ENCODE data around the gene PAM16. TPM values are rescaled to one million over a fixed set of nuclear protein-coding genes. Genes with fewer than 3 reads are reported as not detected.

Gene PAM16
- total RNA-seq, 5 donors from 2014 or later (not counting 1 experiment from before 2014, with no cell fraction given), result 41.2 to 53.7 (median 47.4) TPM

DNA sequence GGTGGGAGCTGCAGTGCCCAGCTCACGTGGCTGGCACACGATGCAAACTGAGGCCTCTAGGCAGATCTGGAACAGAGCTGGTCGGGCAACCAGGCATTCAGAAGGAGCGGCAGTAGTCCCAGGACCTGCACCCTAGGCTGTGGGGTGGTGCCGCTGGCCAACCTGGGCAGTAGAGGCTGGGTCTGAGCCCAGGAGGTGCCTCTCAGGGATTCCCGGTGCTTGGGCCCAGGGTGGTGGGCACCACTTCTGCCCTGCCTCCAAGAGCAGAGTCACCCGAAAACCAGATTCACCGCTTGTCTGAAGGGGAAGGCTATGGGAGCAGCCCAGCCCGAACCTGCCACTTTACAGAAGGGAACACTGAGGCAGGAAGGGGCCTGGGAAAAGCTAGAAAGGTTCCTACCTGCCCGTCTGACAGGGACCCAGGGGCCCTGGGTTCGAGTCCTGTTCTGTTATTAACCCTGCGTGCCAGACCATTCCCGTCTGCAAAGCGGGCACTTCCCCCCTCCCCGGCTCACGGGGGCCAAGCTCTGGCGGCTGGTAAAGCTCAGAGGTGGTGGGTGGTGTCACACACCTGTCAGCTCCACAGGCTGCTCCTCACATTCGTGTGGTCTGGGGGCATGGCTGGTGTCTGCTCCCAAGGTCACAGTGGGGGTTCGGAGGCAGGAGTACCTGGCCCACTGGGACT lies 18.4 kb downstream of the PAM16 start:
- CTCF ChIA-PET, result interaction anchor here in 1 of 2 donors (1.7 kb wide), 1 partner anchor 44 kb away, joined by 3 read pairs; no protein-coding TSS in a partner anchor
- 81% methylated on average over 18 of the region's 19 CpGs for WGBS (ENCODE audit: insufficient coverage)

DNA sequence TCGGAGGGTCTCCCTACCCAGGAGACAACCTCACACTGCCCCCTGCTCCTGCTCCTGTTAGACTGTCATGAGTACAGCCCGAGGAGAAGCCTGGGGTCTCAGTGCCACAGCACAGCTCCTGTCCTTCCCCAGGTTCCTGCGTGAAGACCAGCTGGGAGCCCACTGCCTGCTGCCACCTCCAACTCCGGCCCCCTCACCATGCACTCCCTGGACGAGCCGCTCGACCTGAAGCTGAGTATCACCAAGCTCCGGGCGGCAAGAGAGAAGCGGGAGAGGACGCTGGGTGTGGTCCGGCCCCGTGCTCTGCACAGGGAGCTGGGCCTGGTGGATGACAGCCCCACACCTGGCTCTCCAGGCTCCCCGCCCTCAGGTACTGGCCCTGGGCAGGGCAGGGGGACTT lies 19.0 kb downstream of the PAM16 start:
- ATAC-seq (replicated peaks in 1 of 4) (no peak), DNase-seq (no peak)
- no peaks in the 10 kb centered on the region for H3K9me3 Mint-ChIP-seq
- H3K27me3 Mint-ChIP-seq, result peaks cover 0 to 10% of the 10 kb centered on the region in 2 donors
- ChIA-PET CTCF (interaction anchor here (0.6 to 1.7 kb wide), 5 partner anchors 20 to 1196 kb away, joined by 3 to 5 read pairs (median 4); no protein-coding TSS in a partner anchor), POLR2A (no interaction called here)
- H3K27ac Mint-ChIP-seq, result no peak overlapping the region
- H3K4me3 Mint-ChIP-seq, result no peak overlapping the region
- Histone ChIP-seq H3K27ac (ENCODE audit: low read length) (no peak overlapping the region), H3K36me3 (ENCODE audit: control insufficient read depth in 2 of 2, extremely low read depth in 1 of 2, insufficient read depth in 1 of 2, low read length in 1 of 2) (no peaks in the 10 kb centered on the region), H3K4me3 (ENCODE audit: control insufficient read depth in 1 of 2, extremely low read depth in 1 of 2, low read length in 1 of 2) (no peak overlapping the region), H3K9me3 (no peaks in the 10 kb centered on the region), H3K4me1 (ENCODE audit: control insufficient read depth in 1 of 2, extremely low read depth in 1 of 2, insufficient read depth in 2 of 2, low read length in 2 of 2) (peaks cover 0 to 16% of the 10 kb centered on the region in 2 experiments), H3K27me3 (replicated peaks in 1 of 2; ENCODE audit: control insufficient read depth in 2 of 2, extremely low read depth in 1 of 2, insufficient read depth in 2 of 2, low read length in 1 of 2) (peaks cover 0 to 46% of the 10 kb centered on the region in 2 experiments)
- H3K4me1 Mint-ChIP-seq, result peaks cover 0 to 8% (median 3%) of the 10 kb centered on the region in 3 donors
- H3K36me3 Mint-ChIP-seq, result no peaks in the 10 kb centered on the region
- WGBS (ENCODE audit: insufficient coverage), result 88% methylated on average over 14 of the region's 14 CpGs

More for the DNA sequence above, 18.4 kb downstream of the PAM16 start:
- Mint-ChIP-seq H3K36me3 (no peaks in the 10 kb centered on the region), H3K9me3 (no peaks in the 10 kb centered on the region), H3K4me3 (no peak overlapping the region), H3K4me1 (peaks cover 0 to 8% (median 3%) of the 10 kb centered on the region in 3 donors), H3K27ac (no peak overlapping the region), H3K27me3 (peaks cover 0 to 10% of the 10 kb centered on the region in 2 donors)
- DNase-seq, result no peak
- no peaks in the 10 kb centered on the region for H3K9me3 ChIP-seq
- no peak for ATAC-seq (replicated peaks in 1 of 4)
- POLR2A ChIA-PET, result no interaction called here
- no peaks in the 10 kb centered on the region for H3K36me3 ChIP-seq (ENCODE audit: control insufficient read depth in 2 of 2, extremely low read depth in 1 of 2, insufficient read depth in 1 of 2, low read length in 1 of 2)
- H3K27me3 ChIP-seq (replicated peaks in 1 of 2; ENCODE audit: control insufficient read depth in 2 of 2, extremely low read depth in 1 of 2, insufficient read depth in 2 of 2, low read length in 1 of 2), result peaks cover 0 to 43% of the 10 kb centered on the region in 2 experiments
- peaks cover 0 to 12% of the 10 kb centered on the region in 2 experiments for H3K4me1 ChIP-seq (ENCODE audit: control insufficient read depth in 1 of 2, extremely low read depth in 1 of 2, insufficient read depth in 2 of 2, low read length in 2 of 2)
- no peak overlapping the region for H3K27ac ChIP-seq (ENCODE audit: low read length)
- H3K4me3 ChIP-seq (ENCODE audit: control insufficient read depth in 1 of 2, extremely low read depth in 1 of 2, low read length in 1 of 2), result no peak overlapping the region

DNA sequence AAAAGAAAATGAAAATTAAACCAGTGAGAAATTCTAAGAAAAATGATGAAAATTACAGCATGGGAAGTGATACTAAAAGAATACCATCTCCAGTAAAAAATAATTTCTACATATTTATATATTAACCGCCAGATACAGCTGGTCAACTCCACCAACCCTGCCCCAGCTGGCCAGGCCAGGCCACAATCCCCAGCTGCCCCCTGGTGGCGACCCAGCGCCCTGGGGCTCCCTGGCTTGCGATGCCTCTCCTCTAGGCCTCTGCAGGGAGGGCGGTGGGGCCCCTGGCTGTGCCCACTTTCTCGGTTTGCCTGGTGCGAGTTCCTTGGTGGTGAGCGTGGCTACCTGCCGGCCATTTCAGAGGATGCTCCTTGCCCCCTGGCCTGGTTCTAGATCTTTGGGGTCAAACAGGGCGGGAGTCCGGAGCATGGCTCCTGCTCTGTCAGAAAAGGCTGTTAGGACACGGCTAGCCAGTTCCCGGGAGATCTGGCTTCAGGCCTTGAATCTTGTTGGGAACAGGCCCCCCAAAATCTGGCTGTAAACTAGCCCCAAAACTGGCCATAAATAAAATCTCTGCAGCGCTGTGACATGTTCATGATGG lies 20.7 kb downstream of the PAM16 start:
- Histone ChIP-seq H3K27me3 (replicated peaks in 1 of 2; ENCODE audit: control insufficient read depth in 2 of 2, extremely low read depth in 1 of 2, insufficient read depth in 2 of 2, low read length in 1 of 2) (peaks cover 0 to 53% of the 10 kb centered on the region in 2 experiments), H3K9me3 (no peaks in the 10 kb centered on the region), H3K4me3 (ENCODE audit: control insufficient read depth in 1 of 2, extremely low read depth in 1 of 2, low read length in 1 of 2) (no peak overlapping the region), H3K4me1 (ENCODE audit: control insufficient read depth in 1 of 2, extremely low read depth in 1 of 2, insufficient read depth in 2 of 2, low read length in 2 of 2) (peaks cover 0 to 17% of the 10 kb centered on the region in 2 experiments), H3K36me3 (ENCODE audit: control insufficient read depth in 2 of 2, extremely low read depth in 1 of 2, insufficient read depth in 1 of 2, low read length in 1 of 2) (no peaks in the 10 kb centered on the region), H3K27ac (ENCODE audit: low read length) (no peak overlapping the region)
- peaks cover 0 to 10% of the 10 kb centered on the region in 2 donors for H3K27me3 Mint-ChIP-seq
- H3K27ac Mint-ChIP-seq, result no peak overlapping the region
- H3K4me3 Mint-ChIP-seq, result no peak overlapping the region
- no peaks in the 10 kb centered on the region for H3K36me3 Mint-ChIP-seq
- POLR2A ChIA-PET, result no interaction called here
- H3K9me3 Mint-ChIP-seq, result no peaks in the 10 kb centered on the region
- 45% methylated on average over 12 of the region's 14 CpGs for WGBS (ENCODE audit: insufficient coverage)
- ATAC-seq (replicated peaks in 1 of 4) (peak; percentile 61 to 71 (median 64)), DNase-seq (peak in 34 of 35 experiments; percentile 26 to 80 (median 58))
- H3K4me1 Mint-ChIP-seq, result peaks cover 0 to 8% (median 3%) of the 10 kb centered on the region in 3 donors
- CTCF ChIA-PET, result interaction anchor here (0.6 to 1.3 kb wide), 4 partner anchors 19 to 209 kb away, joined by 3 to 6 read pairs (median 4); partner anchors contain the start of gene TFAP4 (in 1 of the 2)

DNA sequence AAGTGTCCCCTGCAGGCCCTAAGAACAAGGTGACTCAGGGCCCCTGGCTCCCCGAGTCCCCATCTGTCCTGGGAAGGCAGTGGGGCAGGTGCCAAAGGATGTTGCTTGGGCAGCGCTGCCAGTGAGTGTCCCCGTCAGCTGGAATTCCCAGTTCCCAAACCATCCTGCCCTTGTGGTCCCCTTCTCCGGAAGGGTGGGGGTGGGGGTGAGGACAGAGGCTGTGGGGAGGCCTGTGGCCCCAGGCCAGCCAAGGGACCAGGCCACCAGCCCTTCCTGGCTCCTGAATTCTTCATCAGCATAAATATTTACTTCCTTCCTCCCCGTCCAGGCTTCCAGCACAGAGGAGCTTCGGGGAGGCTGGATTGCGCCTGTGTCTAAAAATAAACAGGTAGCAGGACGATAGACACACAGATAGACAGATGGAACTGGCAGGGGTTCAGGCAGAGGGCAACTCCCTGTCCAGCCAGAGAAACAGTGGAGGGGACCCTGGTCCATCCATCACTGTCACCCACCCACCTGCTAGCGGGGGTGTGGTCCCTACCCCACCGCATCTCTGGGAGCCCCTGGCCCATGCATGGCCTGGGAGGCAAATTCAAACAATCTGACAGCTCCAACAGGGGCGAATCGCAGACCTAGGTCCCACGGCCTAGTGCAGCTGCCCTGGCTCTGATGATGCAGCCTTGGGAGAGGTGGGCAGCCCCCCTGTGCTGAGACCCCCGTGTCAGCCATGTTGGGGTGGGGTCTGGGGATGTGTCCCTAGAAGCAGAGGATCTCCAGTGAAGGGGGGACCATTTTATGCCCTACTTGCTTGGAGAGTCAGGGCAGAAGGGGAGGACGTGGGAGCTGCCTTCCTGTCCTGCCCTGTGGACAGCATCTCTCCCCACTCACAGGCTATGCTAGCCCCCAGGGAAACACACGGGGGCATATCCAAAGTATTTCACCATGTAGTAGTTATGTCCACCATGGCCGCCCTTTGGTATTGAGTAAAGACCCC lies 22.0 kb downstream of the PAM16 start:
- H3K9me3 ChIP-seq, result no peaks in the 10 kb centered on the region
- ChIA-PET CTCF (interaction anchor here in 1 of 2 donors (0.6 kb wide), 1 partner anchor 56 kb away, joined by 3 read pairs; the partner anchor contains the start of gene TFAP4), POLR2A (no interaction called here)
- H3K4me1 ChIP-seq (ENCODE audit: control insufficient read depth in 1 of 2, extremely low read depth in 1 of 2, insufficient read depth in 2 of 2, low read length in 2 of 2), result peaks cover 0 to 15% of the 10 kb centered on the region in 2 experiments
- DNase-seq (no peak), ATAC-seq (replicated peaks in 1 of 4) (no peak)
- Mint-ChIP-seq H3K36me3 (no peaks in the 10 kb centered on the region), H3K4me3 (peak overlapping the region in 1 of 3 donors; percentile 72), H3K9me3 (no peaks in the 10 kb centered on the region), H3K4me1 (peaks cover 0 to 8% (median 3%) of the 10 kb centered on the region in 3 donors), H3K27me3 (peaks cover 0 to 10% of the 10 kb centered on the region in 2 donors), H3K27ac (no peak overlapping the region)
- no peaks in the 10 kb centered on the region for H3K36me3 ChIP-seq (ENCODE audit: control insufficient read depth in 2 of 2, extremely low read depth in 1 of 2, insufficient read depth in 1 of 2, low read length in 1 of 2)
- WGBS (ENCODE audit: insufficient coverage), result 80% methylated on average over 9 of the region's 17 CpGs
- H3K27ac ChIP-seq (ENCODE audit: low read length), result no peak overlapping the region
- peaks cover 0 to 56% of the 10 kb centered on the region in 2 experiments for H3K27me3 ChIP-seq (replicated peaks in 1 of 2; ENCODE audit: control insufficient read depth in 2 of 2, extremely low read depth in 1 of 2, insufficient read depth in 2 of 2, low read length in 1 of 2)
- H3K4me3 ChIP-seq (ENCODE audit: control insufficient read depth in 1 of 2, extremely low read depth in 1 of 2, low read length in 1 of 2), result no peak overlapping the region

DNA sequence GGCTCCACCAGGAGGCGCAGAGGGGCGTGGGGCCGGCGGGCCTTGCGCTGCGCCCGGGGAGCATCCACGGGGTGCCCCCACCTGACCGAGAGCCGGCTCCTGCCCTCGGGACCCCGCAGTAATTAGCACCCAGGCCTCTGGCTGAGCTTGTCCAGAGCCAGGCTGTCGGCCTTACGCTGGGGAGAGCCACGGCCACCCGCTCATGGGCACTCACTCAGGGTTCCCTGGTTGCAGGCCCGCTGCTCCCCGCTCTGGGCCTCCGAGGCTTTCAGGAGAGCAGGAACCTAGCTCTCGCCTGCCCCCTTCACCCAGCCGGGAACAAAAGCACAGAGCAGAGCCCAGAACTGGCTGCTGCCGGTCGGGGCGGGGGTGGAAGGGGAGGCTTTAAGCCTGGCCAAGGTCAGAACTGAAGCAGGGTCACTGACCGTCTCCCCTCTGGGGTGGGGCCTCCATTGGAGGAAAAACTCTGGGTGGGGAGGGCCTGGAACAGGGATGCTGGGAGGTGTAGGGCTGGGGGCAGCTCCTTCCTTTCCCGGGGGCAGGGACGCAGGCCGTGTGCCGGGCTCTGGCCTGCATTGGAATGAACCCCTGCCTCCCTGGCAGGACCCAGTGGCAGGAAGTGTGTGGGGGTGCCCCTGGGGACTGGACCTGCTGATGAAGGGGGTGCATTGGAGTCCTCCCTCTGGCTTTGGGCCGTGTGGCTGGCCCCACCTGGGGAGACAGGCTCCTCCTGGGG lies 22.9 kb downstream of the PAM16 start:
- DNase-seq (peak in 34 of 35 experiments; percentile 24 to 69 (median 52)), ATAC-seq (replicated peaks in 1 of 4) (peak; percentile 68 to 85 (median 74))
- peaks cover 0 to 52% of the 10 kb centered on the region in 2 experiments for H3K27me3 ChIP-seq (replicated peaks in 1 of 2; ENCODE audit: control insufficient read depth in 2 of 2, extremely low read depth in 1 of 2, insufficient read depth in 2 of 2, low read length in 1 of 2)
- peaks cover 0 to 15% of the 10 kb centered on the region in 2 experiments for H3K4me1 ChIP-seq (ENCODE audit: control insufficient read depth in 1 of 2, extremely low read depth in 1 of 2, insufficient read depth in 2 of 2, low read length in 2 of 2)
- H3K36me3 ChIP-seq (ENCODE audit: control insufficient read depth in 2 of 2, extremely low read depth in 1 of 2, insufficient read depth in 1 of 2, low read length in 1 of 2), result no peaks in the 10 kb centered on the region
- H3K4me1 Mint-ChIP-seq, result peaks cover 0 to 8% (median 3%) of the 10 kb centered on the region in 3 donors
- H3K4me3 ChIP-seq (ENCODE audit: control insufficient read depth in 1 of 2, extremely low read depth in 1 of 2, low read length in 1 of 2), result peak overlapping the region; percentile 8 to 80
- POLR2A ChIA-PET, result no interaction called here
- H3K27me3 Mint-ChIP-seq, result peaks cover 0 to 10% of the 10 kb centered on the region in 2 donors
- 3% methylated on average over 25 of the region's 30 CpGs for WGBS (ENCODE audit: insufficient coverage)
- CTCF ChIA-PET, result interaction anchor here in 1 of 2 donors (0.6 to 0.7 kb wide), 2 partner anchors 39 to 56 kb away, joined by 3 to 4 read pairs; partner anchors contain the start of gene TFAP4
- no peaks in the 10 kb centered on the region for H3K9me3 ChIP-seq
- no peak overlapping the region for H3K27ac Mint-ChIP-seq
- peak overlapping the region; percentile 17 to 72 (median 28) for H3K4me3 Mint-ChIP-seq
- H3K27ac ChIP-seq (ENCODE audit: low read length), result no peak overlapping the region
- no peaks in the 10 kb centered on the region for H3K36me3 Mint-ChIP-seq
- no peaks in the 10 kb centered on the region for H3K9me3 Mint-ChIP-seq

Measured in T-cell (primary cell).